OCI-LY1 (cell line): Measurements from ENCODE around the gene IGSF9B.

ENCODE experiments used
- H2AFZ ChIP-seq: fragments of 200-600 bp; sonication (generic), shearing (Covaris generic); 2 replicates; pipeline ENCODE4 v1.6.0; 2014; ENCODE audit warnings: antibody characterized with exemption, mild to moderate bottlenecking, low read length
- H3F3A ChIP-seq: fragments of 200-600 bp; sonication (generic), shearing (Covaris generic); 2 replicates; pipeline ENCODE4 v1.6.0; 2014; ENCODE audit warnings: mild to moderate bottlenecking, antibody characterized with exemption, low read length, moderate library complexity; ENCODE audit not compliant: insufficient read depth
- H3K27ac ChIP-seq: fragments of 200-600 bp; sonication (generic); 2 replicates; pipeline ENCODE4 v1.5.1; 2014; ENCODE audit warnings: low read length, mixed run types, mild to moderate bottlenecking, low read depth; ENCODE audit not compliant: poor library complexity, severe bottlenecking
- H3K27me3 ChIP-seq: fragments of 200-600 bp; sonication (generic); 2 replicates; pipeline ENCODE4 v1.6.0; 2014; ENCODE audit warnings: antibody characterized with exemption, mild to moderate bottlenecking, low read length, moderate library complexity; ENCODE audit not compliant: insufficient read depth
- H3K36me3 ChIP-seq: fragments of 200-600 bp; sonication (generic); 2 replicates; pipeline ENCODE4 v1.6.1; 2014; ENCODE audit warnings: mild to moderate bottlenecking, antibody characterized with exemption, low read length, moderate library complexity, mixed read lengths; ENCODE audit not compliant: insufficient read depth
- H3K4me1 ChIP-seq: fragments of 200-600 bp; sonication (generic); 2 replicates; pipeline ENCODE4 v1.5.1; 2014; ENCODE audit warnings: mild to moderate bottlenecking, low read length, moderate library complexity; ENCODE audit not compliant: insufficient read depth, severe bottlenecking
- H3K4me2 ChIP-seq: fragments of 200-600 bp; sonication (generic), shearing (Covaris generic); 2 replicates; pipeline ENCODE4 v1.6.1; 2014; ENCODE audit warnings: low read length
- H3K4me3 ChIP-seq: fragments of 200-600 bp; sonication (generic); 2 replicates; pipeline ENCODE4 v1.5.1; 2014; ENCODE audit warnings: low read length, low read depth, mild to moderate bottlenecking, mixed read lengths; ENCODE audit not compliant: poor library complexity, severe bottlenecking
- H3K79me2 ChIP-seq: fragments of 200-600 bp; shearing (Covaris generic); 2 replicates; pipeline ENCODE4 v1.6.1; 2016; ENCODE audit warnings: mixed run types, low read length, mixed read lengths; ENCODE audit not compliant: insufficient read depth
- H3K9ac ChIP-seq: fragments of 200-600 bp; sonication (generic), shearing (Covaris generic); 2 replicates; pipeline ENCODE4 v1.6.1; 2014; ENCODE audit warnings: mild to moderate bottlenecking, low read length, mixed read lengths
- H3K9me2 ChIP-seq: fragments of 200-600 bp; sonication (generic), shearing (Covaris generic); 2 replicates; pipeline ENCODE4 v1.6.1; 2014; ENCODE audit warnings: low read depth, mild to moderate bottlenecking, low read length, mixed read lengths
- H3K9me3 ChIP-seq: fragments of 200-600 bp; shearing (Covaris generic); 2 replicates; pipeline ENCODE4 v1.6.1; 2014; ENCODE audit warnings: low read length, mixed read lengths
- H4K20me1 ChIP-seq: fragments of 200-600 bp; sonication (generic), shearing (Covaris generic); 2 replicates; pipeline ENCODE4 v1.6.0; 2016; ENCODE audit warnings: mild to moderate bottlenecking, low read length; ENCODE audit not compliant: insufficient read depth
- CTCF ChIP-seq: fragments of 200-600 bp; sonication (generic), shearing (Covaris generic); IDR thresholded peaks from 2 replicates; pipeline ENCODE4 v1.5.1; 2017; ENCODE audit warnings: mild to moderate bottlenecking, antibody characterized with exemption, low read length, moderate library complexity, mixed read lengths
- EZH2 ChIP-seq: fragments of 200-600 bp; sonication (generic), shearing (Covaris generic); IDR thresholded peaks from 2 replicates; pipeline ENCODE4 v1.8.0; 2017; ENCODE audit warnings: borderline replicate concordance, mixed run types, mild to moderate bottlenecking, antibody characterized with exemption, low read length, moderate library complexity, mixed read lengths

Gene IGSF9B

GRCh38 chr11:133903875-133904817, 52.6 kb downstream of the IGSF9B start:
- no peaks in the 10 kb centered on the region for H3K79me2 ChIP-seq
- H3K4me2 ChIP-seq: no peak overlapping the region
- no peaks in the 10 kb centered on the region for H3K36me3 ChIP-seq
- TF ChIP-seq EZH2: no peak
- H2AFZ ChIP-seq: no peak overlapping the region
- no peak overlapping the region for H3K9ac ChIP-seq
- H3K9me3 ChIP-seq: no peaks in the 10 kb centered on the region
- H4K20me1 ChIP-seq: no peaks in the 10 kb centered on the region
- no peaks in the 10 kb centered on the region for H3K9me2 ChIP-seq
- no peak overlapping the region for H3K4me3 ChIP-seq
- H3K27ac ChIP-seq: no peak overlapping the region
- H3K4me1 ChIP-seq: no peaks in the 10 kb centered on the region
- no peaks in the 10 kb centered on the region for H3F3A ChIP-seq
- H3K27me3 ChIP-seq: no peaks in the 10 kb centered on the region

GRCh38 chr11:133903056-133903455, 53.7 kb downstream of the IGSF9B start:
- Histone ChIP-seq H3F3A (no peaks in the 10 kb centered on the region), H2AFZ (no peak overlapping the region), H3K4me3 (no peak overlapping the region), H3K36me3 (no peaks in the 10 kb centered on the region), H4K20me1 (no peaks in the 10 kb centered on the region), H3K27ac (no peak overlapping the region), H3K9me3 (no peaks in the 10 kb centered on the region), H3K9ac (no peak overlapping the region), H3K9me2 (no peaks in the 10 kb centered on the region), H3K4me1 (no peaks in the 10 kb centered on the region), H3K27me3 (no peaks in the 10 kb centered on the region), H3K4me2 (no peak overlapping the region), H3K79me2 (no peaks in the 10 kb centered on the region)
- TF ChIP-seq EZH2 (no peak), CTCF (no peak)

- Histone ChIP-seq H3K79me2 (no peaks in the 10 kb centered on the region), H3K4me2 (no peak overlapping the region), H3K9me2 (no peaks in the 10 kb centered on the region), H4K20me1 (no peaks in the 10 kb centered on the region), H3K27ac (no peak overlapping the region), H3K9ac (no peak overlapping the region), H3K27me3 (no peaks in the 10 kb centered on the region), H3K4me3 (no peak overlapping the region), H3K9me3 (no peaks in the 10 kb centered on the region), H3K4me1 (no peaks in the 10 kb centered on the region), H3K36me3 (no peaks in the 10 kb centered on the region), H2AFZ (no peak overlapping the region), H3F3A (no peaks in the 10 kb centered on the region)
- TF ChIP-seq CTCF (no peak), EZH2 (no peak)
These were observed 54.3 kb downstream of the IGSF9B start for GRCh38 chr11:133902506-133902905.
